Calu3 (cell line): ENCODE measurements around the gene CEP250. TPM values are rescaled to one million over a fixed set of nuclear protein-coding genes. Genes with fewer than 3 reads are reported as not detected.

Experiments
- BruUV-seq: library from RNA; stranded (reverse); fragments of 400-500 nt; replicated peaks from 2 replicates; lab custom pipeline; 2021; lab: Mats Ljungman, UMichigan
- CTCF ChIA-PET: fragments of 300-600 bp; sonication (Branson Sonifier 250); formaldehyde crosslinking; loops from one replicate; lab custom pipeline; 2022; ENCODE audit warnings: antibody characterized with exemption; lab: Charles Lee
- DNase-seq: peaks from one replicate; pipeline ENCODE4 v3.0.0; 2022
- H3K27ac Mint-ChIP-seq: one replicate; pipeline ENCODE4 v1.8.0; 2022; ENCODE audit warnings: mixed read lengths; ENCODE audit not compliant: unreplicated experiment
- H3K27me3 Mint-ChIP-seq: one replicate; pipeline ENCODE4 v1.8.0; 2022; ENCODE audit warnings: mixed read lengths; ENCODE audit not compliant: unreplicated experiment
- H3K36me3 Mint-ChIP-seq: one replicate; pipeline ENCODE4 v1.8.0; 2022; ENCODE audit warnings: mild to moderate bottlenecking, moderate library complexity, mixed read lengths; ENCODE audit not compliant: insufficient read depth, unreplicated experiment
- H3K4me1 Mint-ChIP-seq: one replicate; pipeline ENCODE4 v1.8.0; 2022; ENCODE audit warnings: mild to moderate bottlenecking, low read depth, mixed read lengths; ENCODE audit not compliant: unreplicated experiment
- H3K4me3 Mint-ChIP-seq: one replicate; pipeline ENCODE4 v1.8.0; 2022; ENCODE audit warnings: mild to moderate bottlenecking, low read depth, moderate library complexity, mixed read lengths; ENCODE audit not compliant: unreplicated experiment
- H3K9me3 Mint-ChIP-seq: one replicate; pipeline ENCODE4 v1.8.0; 2022; ENCODE audit warnings: low read depth, mixed read lengths; ENCODE audit not compliant: unreplicated experiment
- CTCF ChIP-seq: fragments of 200-600 bp; IDR thresholded peaks from one replicate; pipeline ENCODE4 v1.8.0; 2022; ENCODE audit warnings: antibody characterized with exemption; ENCODE audit not compliant: unreplicated experiment
- intact Hi-C: fragments of 100-400 bp; cut with micrococcal nuclease; formaldehyde crosslinking; loops from one replicate; pipeline ENCODE4 v1.10.0; 2022; ENCODE audit not compliant: unreplicated experiment
- total RNA-seq: library from RNA; stranded (reverse); gene quantifications from 2 replicates; pipeline ENCODE4 v1.2.3, GENCODE V29; 2022

The CEP250 gene
- total RNA-seq, 1 experiment from 2014 or later = 61.0 TPM

- Mint-ChIP-seq H3K27ac (no peak overlapping the region), H3K4me3 (no peak overlapping the region), H3K27me3 (no peaks in the 10 kb centered on the region), H3K36me3 (peaks cover 53% of the 10 kb centered on the region), H3K9me3 (no peaks in the 10 kb centered on the region), H3K4me1 (no peaks in the 10 kb centered on the region)
- DNase-seq = no peak
- CTCF ChIA-PET = interaction anchor here (0.6 kb wide), 1 partner anchor 47 kb away, joined by 3 read pairs; no protein-coding TSS in a partner anchor
- TF ChIP-seq CTCF = no peak
- BruUV-seq = no TSS peak
- intact Hi-C loops = no loop called here
These were observed 104.7 kb downstream of the CEP250 start for GRCh38 chr20:35560105-35560511.

GRCh38 chr20:35560541-35560940, 105.1 kb downstream of the CEP250 start:
- Mint-ChIP-seq H3K4me1 (no peaks in the 10 kb centered on the region), H3K36me3 (peaks cover 49% of the 10 kb centered on the region), H3K9me3 (no peaks in the 10 kb centered on the region), H3K27ac (no peak overlapping the region), H3K27me3 (no peaks in the 10 kb centered on the region), H3K4me3 (no peak overlapping the region)
- no peak for DNase-seq
- CTCF ChIA-PET = interaction anchor here (0.8 kb wide), 1 partner anchor 58 kb away, joined by 3 read pairs; no protein-coding TSS in a partner anchor
- no TSS peak for BruUV-seq
- intact Hi-C loops = no loop called here
- TF ChIP-seq CTCF = no peak

GRCh38 chr20:35561268-35561667, 105.9 kb downstream of the CEP250 start:
- no peaks in the 10 kb centered on the region for H3K9me3 Mint-ChIP-seq
- no peak for TF ChIP-seq CTCF

GRCh38 chr20:35561671-35562070, 106.3 kb downstream of the CEP250 start:
- Mint-ChIP-seq H3K9me3 (no peaks in the 10 kb centered on the region), H3K27ac (no peak overlapping the region), H3K36me3 (peaks cover 42% of the 10 kb centered on the region), H3K27me3 (no peaks in the 10 kb centered on the region), H3K4me3 (no peak overlapping the region), H3K4me1 (no peaks in the 10 kb centered on the region)
- intact Hi-C loops = no loop called here
- BruUV-seq = no TSS peak
- no peak for DNase-seq
- CTCF ChIA-PET = interaction anchor here (0.7 kb wide), 1 partner anchor 424 kb away, joined by 7 read pairs; no protein-coding TSS in a partner anchor
- TF ChIP-seq CTCF = no peak

More at GRCh38 chr20:35561268-35561667, 105.9 kb downstream of the CEP250 start:
- no peaks in the 10 kb centered on the region for H3K4me1 Mint-ChIP-seq
- peaks cover 46% of the 10 kb centered on the region for H3K36me3 Mint-ChIP-seq
- DNase-seq = peak; percentile 28
- no peaks in the 10 kb centered on the region for H3K27me3 Mint-ChIP-seq
- H3K27ac Mint-ChIP-seq = no peak overlapping the region
- intact Hi-C loops = no loop called here
- H3K4me3 Mint-ChIP-seq = no peak overlapping the region
- BruUV-seq = no TSS peak
- CTCF ChIA-PET = interaction anchor here (0.8 kb wide), 1 partner anchor 57 kb away, joined by 3 read pairs; no protein-coding TSS in a partner anchor
